K562 (cell line): ENCODE measurements around the gene KCTD1. TPM values are rescaled to one million over a fixed set of nuclear protein-coding genes. Genes with fewer than 3 reads are reported as not detected.

ENCODE experiments used
- ATAC-seq: fragments of 200-7000 bp; cut with Tn5 transposase; 3 replicates; pipeline ENCODE4 v1.9.1; 2020; ENCODE audit warnings: moderate library complexity
- BruUV-seq: library from RNA; stranded (reverse); fragments of 400-500 nt; replicated peaks from 2 replicates; lab custom pipeline; 2021; lab: Mats Ljungman, UMichigan
- CTCF ChIA-PET: fragments of 300-600 bp; formaldehyde crosslinking; extraction: SDS; loops from one replicate; lab custom pipeline; 2021; ENCODE audit warnings: low intra/inter-chr PET ratio; lab: Yijun Ruan, JAX
- POLR2A ChIA-PET: fragments of 300-600, 350-650 bp; sonication (Branson Sonifier 250); formaldehyde crosslinking; extraction: SDS; loops from one replicate; lab custom pipeline; 2021; ENCODE audit warnings: antibody characterized with exemption, inconsistent platforms; lab: Yijun Ruan, JAX
- DNase-seq, 4 experiments: peaks; one replicate each; pipeline versions ENCODE4 v3.0.0 to v3.0.0-alpha.2; 2011 to 2018; ENCODE audit warnings: low spot score in 3 of 4, mixed read lengths in 3 of 4; ENCODE audit errors: extremely low read depth in 1 of 4
- FAIRE-seq: peaks from 2 replicates; lab custom pipeline; 2011; peaks lifted over from hg19 to GRCh38; lab: Jason Lieb, UNC
- H2AFZ ChIP-seq: 2 replicates; pipeline ENCODE4 v1.6.0; 2011; ENCODE audit warnings: low read depth, low read length, control low read depth, inconsistent platforms
- H3K27ac ChIP-seq: fragments of 200-600 bp; 3 replicates; pipeline ENCODE4 v1.8.0; 2011; ENCODE audit warnings: low read depth, mild to moderate bottlenecking, control low read depth, inconsistent platforms, low read length, moderate library complexity, mixed read lengths; ENCODE audit errors: extremely low read depth
- H3K27me3 ChIP-seq, 2 experiments: fragments of 300-600 bp in 1 of 2; 2 replicates in 1 of 2; 3 replicates in 1 of 2; pipeline versions ENCODE4 v1.6.0 to v1.8.0; 2011; ENCODE audit warnings: inconsistent platforms in 2 of 2, low read length in 2 of 2, mild to moderate bottlenecking in 1 of 2, mixed read lengths in 1 of 2, moderate library complexity in 1 of 2; ENCODE audit not compliant: control insufficient read depth in 2 of 2, insufficient read depth in 2 of 2
- H3K36me3 ChIP-seq: fragments of 300-600 bp; 3 replicates; pipeline ENCODE4 v1.8.0; 2011; ENCODE audit warnings: mild to moderate bottlenecking, low read length, inconsistent platforms; ENCODE audit not compliant: control insufficient read depth, insufficient read depth
- H3K4me1 ChIP-seq, 2 experiments: fragments of 200-600 bp in 1 of 2; replicated peaks in 1 of 2; 2 replicates in 1 of 2; 3 replicates in 1 of 2; pipeline versions ENCODE4 v1.5.1 to v1.8.0; 2011; ENCODE audit warnings: inconsistent platforms in 2 of 2, low read length in 2 of 2, mild to moderate bottlenecking in 1 of 2, mixed read lengths in 1 of 2, moderate library complexity in 1 of 2; ENCODE audit not compliant: control insufficient read depth in 2 of 2, insufficient read depth in 2 of 2
- H3K4me2 ChIP-seq: 2 replicates; pipeline ENCODE4 v1.6.1; 2011; ENCODE audit warnings: low read length, control low read depth, inconsistent platforms, mixed read lengths; ENCODE audit not compliant: insufficient read depth
- H3K4me3 ChIP-seq: fragments of 200-600 bp; sonication (generic), shearing (Covaris generic); 2 replicates; pipeline ENCODE4 v1.5.1; 2016; ENCODE audit warnings: control low read depth, inconsistent platforms
- H3K79me2 ChIP-seq: fragments of 200-600 bp; 3 replicates; pipeline ENCODE4 v1.8.0; 2011; ENCODE audit warnings: low read length, inconsistent platforms; ENCODE audit not compliant: control insufficient read depth, insufficient read depth
- H3K9ac ChIP-seq, 2 experiments: 2 replicates each; pipeline versions ENCODE4 v1.6.0 to v1.6.1; 2011; ENCODE audit warnings: low read depth in 2 of 2, low read length in 2 of 2, control low read depth in 1 of 2, inconsistent platforms in 1 of 2, mild to moderate bottlenecking in 1 of 2, mixed read lengths in 1 of 2; ENCODE audit not compliant: insufficient read depth in 1 of 2
- H3K9me1 ChIP-seq: one replicate; pipeline ENCODE4 v1.6.0; 2011; ENCODE audit warnings: inconsistent platforms, mild to moderate bottlenecking, low read length, moderate library complexity; ENCODE audit not compliant: control insufficient read depth, insufficient read depth
- H3K9me3 ChIP-seq: replicated peaks from 2 replicates; pipeline ENCODE4 v1.5.1; 2011; ENCODE audit warnings: low read depth, low read length, inconsistent platforms; ENCODE audit not compliant: control insufficient read depth, insufficient read depth
- H4K20me1 ChIP-seq: replicated peaks from 2 replicates; pipeline ENCODE4 v1.6.1; 2011; ENCODE audit warnings: low read length, inconsistent platforms, mixed read lengths; ENCODE audit not compliant: control insufficient read depth, insufficient read depth
- CHCHD3 ChIP-seq: fragments of 250-450 bp; sonication (Bioruptor Pico); IDR thresholded peaks from 2 replicates; pipeline ENCODE4 v2.1.2; 2022; ENCODE audit warnings: mild to moderate bottlenecking
- HDAC6 ChIP-seq: IDR thresholded peaks from 2 replicates; pipeline ENCODE4 v1.6.1; 2012; ENCODE audit warnings: low read depth, mild to moderate bottlenecking, control low read depth, inconsistent platforms, low read length, moderate library complexity
- RB1 ChIP-seq: fragments of 450-650 bp; IDR thresholded peaks from 2 replicates; pipeline ENCODE4 v1.6.1; 2017; ENCODE audit warnings: low read depth, mild to moderate bottlenecking
- SRSF3 ChIP-seq: fragments of 200-400 bp; formaldehyde crosslinking; IDR thresholded peaks from 2 replicates; pipeline ENCODE4 v1.6.1; 2016; ENCODE audit warnings: mild to moderate bottlenecking, low read length, moderate library complexity; ENCODE audit not compliant: insufficient read depth
- TEAD2 ChIP-seq: fragments of 450-650 bp; IDR thresholded peaks from 2 replicates; pipeline ENCODE4 v1.6.1; 2016; ENCODE audit warnings: missing genetic modification characterization, control low read depth, missing compliant biosample characterization
- ZC3H11A ChIP-seq: IDR thresholded peaks from 2 replicates; pipeline ENCODE4 v1.6.1; 2012; ENCODE audit warnings: low read depth, low read length, improper control_type of control experiment
- ZNF589 ChIP-seq: fragments of 200-800 bp; sonication (Bioruptor generic); IDR thresholded peaks from 2 replicates; pipeline ENCODE4 v1.6.1; 2016; ENCODE audit warnings: low read depth, missing genetic modification characterization, missing compliant biosample characterization
- WGBS: fragments of 100-300 bp; shearing (Covaris generic); methylation state at CpG from one replicate; pipeline ENCODE4 v1.1.6; 2016; ENCODE audit warnings: low coverage, mixed read lengths; ENCODE audit not compliant: insufficient coverage; ENCODE audit errors: missing lambda C conversion rate; 5-methylcytosine and 5-hydroxymethylcytosine counted together
- in situ Hi-C: fragments of 300-500 bp; cut with MboI; formaldehyde crosslinking; loops from 4 replicates; pipeline ENCODE4 v1.15.0; 2018; ENCODE audit warnings: inconsistent platforms, mixed read lengths
- intact Hi-C: fragments of 100-400 bp; cut with micrococcal nuclease; formaldehyde crosslinking; loops from 2 replicates; pipeline ENCODE4 v1.14.2; 2022
- polyA plus RNA-seq, 8 experiments: library from polyadenylated mRNA; depleted of rRNA in 4 of 8; stranded (reverse) in 5 of 8; unstranded in 3 of 8; fragments of >200 nt; fragmentation: Nextera tagmentation in 2 of 8; fragmentation: Illumina TruSeq in 1 of 8; extraction: Ambion mirVana in 2 of 8; extraction: Trizol in 1 of 8; gene quantifications; 2 replicates each; pipeline versions ENCODE4 v1.2.1 to v1.2.3, GENCODE V29; 2011 to 2014; ENCODE audit warnings: inconsistent platforms in 1 of 8, missing spikeins in 1 of 8
- total RNA-seq, 7 experiments: library from RNA; depleted of rRNA in 6 of 7; stranded (reverse); fragments of >200 nt in 6 of 7; fragmentation: Illumina TruSeq in 2 of 7; extraction: Trizol in 2 of 7; gene quantifications; 2 replicates each; pipeline versions ENCODE4 v1.2.1 to v1.2.3, GENCODE V29; 2011 to 2021; ENCODE audit warnings: low replicate concordance in 1 of 7
- TF ChIP-seq, protein P1 (sequence below), 3 experiments: fragments of 200-800 bp in 1 of 3; sonication (Bioruptor generic) in 1 of 3; sonication (generic) in 1 of 3; formaldehyde crosslinking in 1 of 3; IDR thresholded peaks; 2 replicates each; pipeline versions ENCODE4 v1.6.1 to v1.8.0; 2016 to 2022; ENCODE audit warnings: mild to moderate bottlenecking in 2 of 3, missing compliant biosample characterization in 2 of 3, missing genetic modification characterization in 2 of 3, missing genetic modification reagents in 1 of 3

Gene KCTD1
- total and polyA plus RNA-seq, 9 of the 15 experiments (the other 6 are each of a cell fraction or from before 2014, with no cell fraction given), result not detected

DNA sequence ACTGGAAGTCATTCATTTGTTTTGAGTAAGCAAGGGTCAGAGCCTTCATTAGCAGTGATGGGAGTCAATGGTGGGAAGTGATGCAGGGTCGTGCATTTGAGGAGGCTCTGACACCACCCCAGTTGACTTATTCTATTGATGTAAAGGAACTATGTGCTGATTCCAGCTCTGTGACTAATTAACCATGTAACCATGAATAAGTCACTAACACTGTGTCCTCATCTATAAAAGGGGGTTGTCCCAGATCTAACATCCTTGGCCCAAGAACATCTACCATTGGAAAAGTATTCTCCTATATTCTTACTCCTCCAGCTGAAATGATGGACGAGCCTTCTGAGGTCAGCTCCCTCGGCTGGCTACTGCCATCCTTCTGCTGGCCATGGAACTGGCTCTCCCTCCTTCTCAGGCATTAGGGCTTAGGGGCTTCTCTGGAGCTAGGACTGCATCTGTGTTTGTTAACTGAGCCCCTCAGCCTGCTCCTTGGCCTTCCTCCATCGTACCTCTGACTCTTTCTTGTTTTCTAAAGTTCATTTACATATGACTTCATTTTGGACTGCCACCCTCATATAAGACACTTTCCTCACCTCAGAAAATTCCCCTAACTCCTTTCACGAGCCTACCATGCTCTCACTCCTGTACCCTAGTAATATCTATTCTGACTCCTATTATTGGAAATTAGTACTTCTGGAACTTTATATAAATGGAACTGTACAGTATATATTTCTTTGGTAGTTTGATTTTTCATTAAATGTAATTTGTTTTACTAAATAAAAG lies 115.5 kb downstream of the KCTD1 start (continued):
- TF ChIP-seq ZNF589 (CRISPR knock-in tag), result no peak

DNA sequence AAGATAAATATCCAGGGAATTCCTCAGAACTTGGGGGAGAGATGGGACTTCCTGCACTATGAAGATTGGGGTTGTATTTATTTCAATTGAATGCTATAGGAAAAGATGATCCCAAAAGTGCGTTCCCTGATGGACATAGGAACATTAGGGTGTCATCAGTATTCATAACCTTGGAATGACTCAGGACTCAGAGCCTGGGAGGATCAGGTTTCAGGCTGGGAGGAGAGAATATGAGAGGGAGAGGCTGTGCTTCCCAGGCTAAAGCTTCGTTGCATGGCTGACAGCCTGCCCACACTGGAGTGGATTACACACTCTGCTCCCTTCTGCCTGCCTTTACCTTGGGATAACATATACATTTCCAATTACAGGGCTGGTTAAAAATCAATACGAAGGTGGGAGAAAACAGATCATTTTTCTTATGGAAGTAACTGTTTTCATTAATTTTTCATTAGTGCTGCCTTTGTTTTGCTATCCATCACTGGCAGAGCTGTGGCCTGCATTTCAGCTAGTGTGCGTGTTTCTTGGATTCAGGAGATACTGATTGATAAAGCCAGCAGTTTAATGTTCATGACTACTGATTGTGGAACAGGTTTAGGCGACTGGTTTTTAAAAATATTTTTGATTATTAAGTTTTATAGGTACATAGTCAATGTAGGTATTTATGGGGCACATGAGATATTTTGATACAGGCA lies 118.7 kb downstream of the KCTD1 start:
- Histone ChIP-seq H3K4me2 (no peak overlapping the region), H3K27me3 (peaks cover 3 to 4% of the 10 kb centered on the region in 2 experiments; a peak in 1 of 5 replicates), H3K27ac (no peak overlapping the region), H3K9ac (no peak overlapping the region), H2AFZ (no peak overlapping the region), H3K4me1 (no peaks in the 10 kb centered on the region), H3K79me2 (no peaks in the 10 kb centered on the region), H4K20me1 (no peaks in the 10 kb centered on the region), H3K9me3 (no peaks in the 10 kb centered on the region), H3K36me3 (no peaks in the 10 kb centered on the region), H3K4me3 (no peak overlapping the region), H3K9me1 (no peaks in the 10 kb centered on the region)
- TF ChIP-seq ZC3H11A, result no peak
- TF ChIP-seq TEAD2 (tag), result no peak
- no peak for TF ChIP-seq HDAC6
- no peak for TF ChIP-seq RB1
- TF ChIP-seq SRSF3, result no peak
- TF ChIP-seq, protein P1, sequence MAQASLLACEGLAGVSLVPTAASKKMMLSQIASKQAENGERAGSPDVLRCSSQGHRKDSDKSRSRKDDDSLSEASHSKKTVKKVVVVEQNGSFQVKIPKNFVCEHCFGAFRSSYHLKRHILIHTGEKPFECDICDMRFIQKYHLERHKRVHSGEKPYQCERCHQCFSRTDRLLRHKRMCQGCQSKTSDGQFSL (CRISPR knock-in tag; IDR thresholded peaks at IDR 0.05), result no peak
- TF ChIP-seq, protein P1 (tag; IDR thresholded peaks at IDR 0.05), result no peak
- TF ChIP-seq CHCHD3 (CRISPR knock-in tag), result no peak
- BruUV-seq, result no TSS peak
- ChIA-PET CTCF (no interaction called here), POLR2A (interaction anchor here (0.5 to 1.2 kb wide), 2 partner anchors 10 to 717 kb away, joined by 3 to 4 read pairs; no protein-coding TSS in a partner anchor)
- no peak for DNase-seq
- intact Hi-C loops (no loop called here), in situ Hi-C loops (no loop called here)
- under 1% methylated on average over 5 of the region's 5 CpGs for WGBS
- ATAC-seq, result peak; percentile 53; the same call in 2 of the 3 replicates
- FAIRE-seq, result no peak
